Liver (tissue), 9 donors: ENCODE measurements around the gene IRAK1. TPM values are rescaled to one million over a fixed set of nuclear protein-coding genes. Genes with fewer than 3 reads are reported as not detected.

Experiments used
- DNase-seq: peaks from one replicate; pipeline ENCODE4 v3.0.0-alpha.2; 2017; ENCODE audit warnings: low spot score
- H3K27ac ChIP-seq, 2 donors: one replicate each; pipeline ENCODE4 v1.7.0; 2013; ENCODE audit warnings: inconsistent platforms in 2 of 2, low read length in 2 of 2, control low read depth in 1 of 2, low read depth in 1 of 2, mild to moderate bottlenecking in 1 of 2
- H3K27me3 ChIP-seq, 4 donors: one replicate each; pipeline versions ENCODE4 v1.6.1 to v1.7.0; 2013; ENCODE audit warnings: low read length in 3 of 4, inconsistent platforms in 1 of 4, mild to moderate bottlenecking in 1 of 4, moderate library complexity in 1 of 4; ENCODE audit not compliant: control insufficient read depth in 4 of 4, insufficient read depth in 4 of 4
- H3K36me3 ChIP-seq, 4 donors: one replicate each; pipeline versions ENCODE4 v1.6.1 to v1.7.0; 2013; ENCODE audit warnings: low read length in 3 of 4, mild to moderate bottlenecking in 3 of 4, low read depth in 1 of 4, moderate library complexity in 1 of 4; ENCODE audit not compliant: control insufficient read depth in 4 of 4, insufficient read depth in 3 of 4
- H3K4me1 ChIP-seq, 4 donors: one replicate each; pipeline versions ENCODE4 v1.6.1 to v1.7.0; 2013; ENCODE audit warnings: low read length in 3 of 4, mild to moderate bottlenecking in 3 of 4, moderate library complexity in 1 of 4; ENCODE audit not compliant: control insufficient read depth in 4 of 4, insufficient read depth in 4 of 4
- H3K4me3 ChIP-seq, 3 donors: one replicate each; pipeline versions ENCODE4 v1.6.1 to v1.7.0; 2013; ENCODE audit warnings: low read length in 3 of 3, control low read depth in 1 of 3, low read depth in 1 of 3, mild to moderate bottlenecking in 1 of 3
- H3K9ac ChIP-seq, 2 donors: one replicate each; pipeline ENCODE4 v1.7.0; 2013; ENCODE audit warnings: low read length in 2 of 2, mild to moderate bottlenecking in 2 of 2, moderate library complexity in 2 of 2, control low read depth in 1 of 2, low read depth in 1 of 2
- H3K9me3 ChIP-seq, 4 donors: one replicate each; pipeline versions ENCODE4 v1.6.1 to v1.7.0; 2013; ENCODE audit warnings: low read length in 3 of 4; ENCODE audit not compliant: control insufficient read depth in 4 of 4
- ATF3 ChIP-seq: IDR thresholded peaks from 2 replicates; pipeline ENCODE4 v1.6.1; 2016; ENCODE audit warnings: antibody characterized with exemption
- CTCF ChIP-seq: fragments of 150-350 bp; IDR thresholded peaks from 2 replicates; pipeline ENCODE4 v1.5.1; 2017; ENCODE audit warnings: improper control_type of control experiment, low read depth, low read length; ENCODE audit not compliant: missing input control
- FOXA1 ChIP-seq: IDR thresholded peaks from 2 replicates; pipeline ENCODE4 v1.6.1; 2016; ENCODE audit warnings: antibody characterized with exemption
- GABPA ChIP-seq, 2 donors: IDR thresholded peaks in 1 of 2; conservative IDR thresholded peaks in 1 of 2; 2 replicates each; pipeline ENCODE4 v1.6.1; 2016; ENCODE audit warnings: antibody characterized with exemption in 2 of 2, mild to moderate bottlenecking in 1 of 2, moderate library complexity in 1 of 2
- HNF4A ChIP-seq, 2 donors: conservative IDR thresholded peaks; 2 replicates each; pipeline ENCODE4 v1.6.1; 2016; ENCODE audit warnings: antibody characterized with exemption in 2 of 2, mild to moderate bottlenecking in 2 of 2
- HNF4G ChIP-seq: IDR thresholded peaks from 2 replicates; pipeline ENCODE4 v1.6.1; 2016; ENCODE audit warnings: antibody characterized with exemption
- JUND ChIP-seq, 2 donors: IDR thresholded peaks; 2 replicates each; pipeline ENCODE4 v1.6.1; 2016; ENCODE audit warnings: antibody characterized with exemption in 2 of 2
- MAX ChIP-seq: IDR thresholded peaks from 2 replicates; pipeline ENCODE4 v1.6.1; 2016; ENCODE audit warnings: antibody characterized with exemption
- NR2F2 ChIP-seq: IDR thresholded peaks from 2 replicates; pipeline ENCODE4 v1.6.1; 2016; ENCODE audit warnings: antibody characterized with exemption
- RAD21 ChIP-seq, 2 donors: IDR thresholded peaks; 2 replicates each; pipeline ENCODE4 v1.6.1; 2016; ENCODE audit warnings: antibody characterized with exemption in 2 of 2, mild to moderate bottlenecking in 2 of 2
- REST ChIP-seq: IDR thresholded peaks from 2 replicates; pipeline ENCODE4 v1.6.1; 2016; ENCODE audit warnings: antibody characterized with exemption, mild to moderate bottlenecking
- RXRA ChIP-seq, 2 donors: IDR thresholded peaks; 2 replicates each; pipeline ENCODE4 v1.6.1; 2017 to 2018; ENCODE audit warnings: antibody characterized with exemption in 2 of 2, mild to moderate bottlenecking in 1 of 2
- SP1 ChIP-seq: IDR thresholded peaks from 2 replicates; pipeline ENCODE4 v1.6.1; 2018; ENCODE audit warnings: antibody characterized with exemption, mild to moderate bottlenecking
- TAF1 ChIP-seq: conservative IDR thresholded peaks from 2 replicates; pipeline ENCODE4 v1.6.1; 2016; ENCODE audit warnings: antibody characterized with exemption, mild to moderate bottlenecking
- YY1 ChIP-seq: IDR thresholded peaks from 2 replicates; pipeline ENCODE4 v1.6.1; 2016; ENCODE audit warnings: antibody characterized with exemption, mild to moderate bottlenecking
- ZBTB33 ChIP-seq: IDR thresholded peaks from 2 replicates; pipeline ENCODE4 v1.6.1; 2016; ENCODE audit warnings: antibody characterized with exemption
- WGBS: extraction: QIAGEN DNeasy Blood & Tissue Kit; methylation state at CpG from one replicate; pipeline ENCODE4 v1.1.7; 2013; 5-methylcytosine and 5-hydroxymethylcytosine counted together
- polyA plus RNA-seq, 2 donors: library from polyadenylated mRNA; stranded (reverse) in 1 of 2; unstranded in 1 of 2; fragments of 200-250 nt in 1 of 2; fragments of >200 nt in 1 of 2; fragmentation: Nextera tagmentation in 1 of 2; extraction: Ambion mirVana in 1 of 2; gene quantifications; one replicate each; pipeline versions ENCODE4 v1.2.1 to v1.2.3, GENCODE V29; 2013 to 2015
- total RNA-seq, 2 donors: library from RNA; depleted of rRNA; stranded (reverse); fragments of >200 nt; gene quantifications; one replicate each; pipeline ENCODE4 v1.2.3, GENCODE V29; 2014
- donor health status: healthy.
- donor health status: healthy.
- donor health status: healthy.
- donor health status: healthy.
- donor health status: healthy.

The IRAK1 gene
- total and polyA plus RNA-seq, 4 donors, result 17.6 to 55.8 (median 27.4) TPM

GRCh38 chrX:154040307-154040756 lies 20.6 kb upstream of the IRAK1 start:
- H3K27ac ChIP-seq, result peak overlapping the region in 1 of 2 donors; percentile 56
- WGBS, result 59% methylated on average over 7 of the region's 7 CpGs

More at GRCh38 chrX:154040307-154040756, 20.6 kb upstream of the IRAK1 start:
- H3K36me3 ChIP-seq, result no peaks in the 10 kb centered on the region
- no peak for TF ChIP-seq TAF1
- no peak for TF ChIP-seq HNF4G
- no peak for TF ChIP-seq GABPA (IDR thresholded peaks at IDR 0.05 in 1 of 2, conservative IDR thresholded peaks at IDR 0.05 in 1 of 2)
- no peak for TF ChIP-seq RXRA (IDR thresholded peaks at IDR 0.05)
- no peak for TF ChIP-seq CTCF
- TF ChIP-seq RAD21 (IDR thresholded peaks at IDR 0.05), result no peak
- TF ChIP-seq YY1, result no peak
- TF ChIP-seq NR2F2, result no peak
- no peak for TF ChIP-seq MAX
- no peak for TF ChIP-seq ZBTB33
- no peak for TF ChIP-seq REST
- no peak for TF ChIP-seq FOXA1
- TF ChIP-seq HNF4A (conservative IDR thresholded peaks at IDR 0.05), result no peak
- TF ChIP-seq SP1, result no peak
- no peak for TF ChIP-seq ATF3
- no peak for TF ChIP-seq JUND (IDR thresholded peaks at IDR 0.05)
- H3K4me3 ChIP-seq, result no peak overlapping the region
- no peaks in the 10 kb centered on the region for H3K9me3 ChIP-seq
- DNase-seq, result no peak
- H3K9ac ChIP-seq, result no peak overlapping the region
- peaks cover 0 to 4% (median 2%) of the 10 kb centered on the region in 4 donors for H3K4me1 ChIP-seq
- H3K27me3 ChIP-seq, result peaks cover 0 to 2% (median 0%) of the 10 kb centered on the region in 4 donors
